Measurements from ENCODE around the gene RBFOX2. TPM values are rescaled to one million over a fixed set of nuclear protein-coding genes. Genes with fewer than 3 reads are reported as not detected.

The RBFOX2 gene
- total and polyA plus RNA-seq, 2 of the 13 experiments (the other 11 are each of a cell fraction or from before 2014, with no cell fraction given): 37.3 to 40.4 TPM

DNA sequence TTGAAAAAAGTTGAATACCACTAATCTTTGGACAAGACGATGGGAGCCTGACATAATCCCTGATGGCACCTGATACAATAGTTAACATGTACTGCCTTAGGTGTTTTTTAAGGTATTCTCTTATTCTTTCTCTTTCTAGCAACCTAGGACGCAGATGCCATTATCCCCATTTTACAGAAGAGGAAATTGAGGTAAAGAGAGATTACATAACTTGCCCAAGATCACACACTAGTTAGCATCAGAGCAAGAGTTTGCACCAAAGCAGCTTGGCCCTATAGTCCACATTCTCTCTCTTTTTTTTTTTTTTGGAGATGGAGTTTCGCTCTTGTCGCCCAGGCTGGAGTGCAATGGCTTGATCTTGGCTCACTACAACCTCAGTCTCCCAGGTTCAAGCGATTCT lies 35.7 kb upstream of the RBFOX2 start:
- no peak for TF ChIP-seq ZNF331 (CRISPR knock-in tag; IDR thresholded peaks at IDR 0.05)
- TF ChIP-seq ZNF629 (CRISPR knock-in tag; conservative IDR thresholded peaks at IDR 0.05): peak; percentile 76
- BruUV-seq (replicated peaks): no TSS peak
- CTCF ChIA-PET (ENCODE audit: low intra/inter-chr PET ratio, low total read pairs): interaction anchor here (3.0 kb wide), 1 partner anchor 134 kb away, joined by 32 read pairs; no protein-coding TSS in a partner anchor

DNA sequence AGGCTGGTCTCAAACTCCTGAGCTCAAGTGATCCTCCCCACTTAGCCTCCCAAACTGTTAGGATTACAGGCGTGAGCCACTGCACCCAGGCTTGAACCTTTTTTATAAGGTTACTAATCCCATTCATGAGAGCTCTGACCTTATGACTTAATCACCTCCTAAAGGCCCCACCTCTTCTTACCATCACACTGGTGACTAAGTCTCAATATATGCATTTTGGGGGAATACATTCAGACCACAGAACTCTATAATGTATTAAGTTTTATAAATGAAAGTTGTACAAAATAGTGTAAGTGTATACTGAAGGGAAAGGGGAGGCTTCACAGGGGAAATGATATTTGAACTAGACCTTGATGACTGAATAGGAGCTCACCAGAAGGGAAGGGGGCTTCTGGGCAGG lies 28.4 kb upstream of the RBFOX2 start:
- CTCF ChIA-PET (ENCODE audit: low intra/inter-chr PET ratio, low total read pairs): no interaction called here
- no peak overlapping the region for H3K4me3 ChIP-seq (replicated peaks in 1 of 3; ENCODE audit: insufficient read depth in 1 of 3, low read depth in 2 of 3, low read length in 3 of 3)
- H3K27me3 ChIP-seq (ENCODE audit: control insufficient read depth in 1 of 2, insufficient read depth in 2 of 2, low read length in 2 of 2): peaks cover 0 to 3% of the 10 kb centered on the region in 2 experiments; a peak in 2 of 5 replicates
- H3K4me1 ChIP-seq (ENCODE audit: insufficient read depth, low read length): peaks cover 28% of the 10 kb centered on the region
- TF ChIP-seq, protein P1, sequence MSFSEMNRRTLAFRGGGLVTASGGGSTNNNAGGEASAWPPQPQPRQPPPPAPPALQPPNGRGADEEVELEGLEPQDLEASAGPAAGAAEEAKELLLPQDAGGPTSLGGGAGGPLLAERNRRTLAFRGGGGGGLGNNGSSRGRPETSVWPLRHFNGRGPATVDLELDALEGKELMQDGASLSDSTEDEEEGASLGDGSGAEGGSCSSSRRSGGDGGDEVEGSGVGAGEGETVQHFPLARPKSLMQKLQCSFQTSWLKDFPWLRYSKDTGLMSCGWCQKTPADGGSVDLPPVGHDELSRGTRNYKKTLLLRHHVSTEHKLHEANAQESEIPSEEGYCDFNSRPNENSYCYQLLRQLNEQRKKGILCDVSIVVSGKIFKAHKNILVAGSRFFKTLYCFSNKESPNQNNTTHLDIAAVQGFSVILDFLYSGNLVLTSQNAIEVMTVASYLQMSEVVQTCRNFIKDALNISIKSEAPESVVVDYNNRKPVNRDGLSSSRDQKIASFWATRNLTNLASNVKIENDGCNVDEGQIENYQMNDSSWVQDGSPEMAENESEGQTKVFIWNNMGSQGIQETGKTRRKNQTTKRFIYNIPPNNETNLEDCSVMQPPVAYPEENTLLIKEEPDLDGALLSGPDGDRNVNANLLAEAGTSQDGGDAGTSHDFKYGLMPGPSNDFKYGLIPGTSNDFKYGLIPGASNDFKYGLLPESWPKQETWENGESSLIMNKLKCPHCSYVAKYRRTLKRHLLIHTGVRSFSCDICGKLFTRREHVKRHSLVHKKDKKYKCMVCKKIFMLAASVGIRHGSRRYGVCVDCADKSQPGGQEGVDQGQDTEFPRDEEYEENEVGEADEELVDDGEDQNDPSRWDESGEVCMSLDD (CRISPR knock-in tag; IDR thresholded peaks at IDR 0.05; ENCODE audit: borderline replicate concordance): no peak
- TF ChIP-seq HNF4G (IDR thresholded peaks at IDR 0.05; ENCODE audit: borderline replicate concordance, low read depth, low read length) (no peak), HNF4G (CRISPR knock-in tag; IDR thresholded peaks at IDR 0.05; ENCODE audit: borderline replicate concordance, low read depth) (no peak), HMGA1 (CRISPR knock-in tag; conservative IDR thresholded peaks at IDR 0.05) (no peak), ZNF607 (CRISPR knock-in tag; IDR thresholded peaks at IDR 0.05; ENCODE audit: borderline replicate concordance) (no peak), ZNF121 (CRISPR knock-in tag; IDR thresholded peaks at IDR 0.05) (no peak), ZFP62 (CRISPR knock-in tag; IDR thresholded peaks at IDR 0.05) (no peak), ZBTB1 (CRISPR knock-in tag; IDR thresholded peaks at IDR 0.05; ENCODE audit: borderline replicate concordance) (no peak), NFYB (CRISPR knock-in tag; IDR thresholded peaks at IDR 0.05) (no peak)
- TF ChIP-seq, protein P2, sequence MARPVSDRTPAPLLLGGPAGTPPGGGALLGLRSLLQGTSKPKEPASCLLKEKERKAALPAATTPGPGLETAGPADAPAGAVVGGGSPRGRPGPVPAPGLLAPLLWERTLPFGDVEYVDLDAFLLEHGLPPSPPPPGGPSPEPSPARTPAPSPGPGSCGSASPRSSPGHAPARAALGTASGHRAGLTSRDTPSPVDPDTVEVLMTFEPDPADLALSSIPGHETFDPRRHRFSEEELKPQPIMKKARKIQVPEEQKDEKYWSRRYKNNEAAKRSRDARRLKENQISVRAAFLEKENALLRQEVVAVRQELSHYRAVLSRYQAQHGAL (CRISPR knock-in tag; IDR thresholded peaks at IDR 0.05; ENCODE audit: not compliant biosample characterization): no peak
- no peaks in the 10 kb centered on the region for H3K79me2 ChIP-seq (ENCODE audit: insufficient read depth, low read length)
- no peaks in the 10 kb centered on the region for H3K36me3 ChIP-seq (replicated peaks in 1 of 2; ENCODE audit: control insufficient read depth in 1 of 2, insufficient read depth in 2 of 2, low read length in 2 of 2)
- intact Hi-C loops (cut with micrococcal nuclease; ENCODE audit: unreplicated experiment) (no loop called here), in situ Hi-C loops (cut with HindIII; ENCODE audit: extremely low pct_ligation_motif_present, low pct_unique_long_range_greater_than_20kb) (no loop called here)
- BruUV-seq (replicated peaks): no TSS peak
- H3K4me2 ChIP-seq (ENCODE audit: low read depth, low read length): no peak overlapping the region
- no peak overlapping the region for H2AFZ ChIP-seq (ENCODE audit: low read length)
- no peaks in the 10 kb centered on the region for H4K20me1 ChIP-seq (ENCODE audit: insufficient read depth, low read length)
- H3K9me3 ChIP-seq (ENCODE audit: low read length): no peaks in the 10 kb centered on the region
- WGBS (ENCODE audit: low lambda C conversion rate): 27% methylated on average over 1 of the region's 1 CpG
- ATAC-seq: no peak
- no peak for DNase-seq (ENCODE audit: low spot score)
- POLR2A ChIA-PET: no interaction called here
- H3K9ac ChIP-seq (ENCODE audit: insufficient read depth, low read depth, low read length): no peak overlapping the region
- no peak overlapping the region for H3K27ac ChIP-seq (ENCODE audit: extremely low read length, insufficient read depth, low read length)
- no peak for FAIRE-seq

More for the DNA sequence above, 35.7 kb upstream of the RBFOX2 start:
- H3K4me1 ChIP-seq (ENCODE audit: insufficient read depth, low read length): peaks cover 15% of the 10 kb centered on the region
- H3K36me3 ChIP-seq (replicated peaks in 1 of 2; ENCODE audit: control insufficient read depth in 1 of 2, insufficient read depth in 2 of 2, low read length in 2 of 2): no peaks in the 10 kb centered on the region
- in situ Hi-C loops (cut with HindIII; ENCODE audit: extremely low pct_ligation_motif_present, low pct_unique_long_range_greater_than_20kb) (no loop called here), intact Hi-C loops (cut with micrococcal nuclease; ENCODE audit: unreplicated experiment) (no loop called here)
- no peak overlapping the region for H3K27ac ChIP-seq (ENCODE audit: extremely low read length, insufficient read depth, low read length)
- no peaks in the 10 kb centered on the region for H3K79me2 ChIP-seq (ENCODE audit: insufficient read depth, low read length)
- no peaks in the 10 kb centered on the region for H3K9me3 ChIP-seq (ENCODE audit: low read length)
- H3K27me3 ChIP-seq (ENCODE audit: control insufficient read depth in 1 of 2, insufficient read depth in 2 of 2, low read length in 2 of 2): no peaks in the 10 kb centered on the region
- no peak for DNase-seq (ENCODE audit: low spot score)
- H3K4me2 ChIP-seq (ENCODE audit: low read depth, low read length): no peak overlapping the region
- no peak for ATAC-seq
- no peak overlapping the region for H3K4me3 ChIP-seq (replicated peaks in 1 of 3; ENCODE audit: insufficient read depth in 1 of 3, low read depth in 2 of 3, low read length in 3 of 3)
- H4K20me1 ChIP-seq (ENCODE audit: insufficient read depth, low read length): no peaks in the 10 kb centered on the region
- H3K9ac ChIP-seq (ENCODE audit: insufficient read depth, low read depth, low read length): no peak overlapping the region
- H2AFZ ChIP-seq (ENCODE audit: low read length): no peak overlapping the region
- WGBS (ENCODE audit: low lambda C conversion rate): 81% methylated on average over 5 of the region's 5 CpGs
- FAIRE-seq: no peak
- POLR2A ChIA-PET: interaction anchor here (1.1 to 2.3 kb wide), 2 partner anchors 35 to 133 kb away, joined by 8 to 20 read pairs; partner anchors contain the start of gene RBFOX2
